ENCODE results near the gene PDE4D. TPM values are rescaled to one million over a fixed set of nuclear protein-coding genes. Genes with fewer than 3 reads are reported as not detected.

PDE4D gene
- total and polyA plus RNA-seq, 2 donors (not counting 3 experiments of a cell fraction or from before 2014, with no cell fraction given) = 34.5 to 51.2 TPM

- Histone ChIP-seq H3K9me3 (replicated peaks; ENCODE audit: control insufficient read depth, insufficient read depth, low read length) (no peaks in the 10 kb centered on the region), H3K9ac (replicated peaks; ENCODE audit: extremely low read depth, insufficient read depth, low read length) (no peak overlapping the region), H3K4me2 (ENCODE audit: insufficient read depth, low read length) (peak overlapping the region; percentile 51), H3K4me3 (replicated peaks in 1 of 3; ENCODE audit: insufficient read depth in 1 of 3, low read depth in 1 of 3, low read length in 3 of 3) (no peak overlapping the region), H3K9me1 (replicated peaks; ENCODE audit: control insufficient read depth, extremely low read depth, insufficient read depth, low read length) (no peaks in the 10 kb centered on the region), H3K27me3 (ENCODE audit: control insufficient read depth in 2 of 2, insufficient read depth in 2 of 2, low read length in 2 of 2) (no peaks in the 10 kb centered on the region), H4K20me1 (replicated peaks; ENCODE audit: control insufficient read depth, extremely low read depth, insufficient read depth, low read length) (no peaks in the 10 kb centered on the region), H3K79me2 (ENCODE audit: control insufficient read depth, insufficient read depth, low read length) (peaks cover 5% of the 10 kb centered on the region), H3K36me3 (ENCODE audit: control insufficient read depth in 2 of 2, extremely low read depth in 1 of 2, insufficient read depth in 2 of 2, low read length in 2 of 2) (no peaks in the 10 kb centered on the region), H3K4me1 (ENCODE audit: control insufficient read depth, extremely low read depth, insufficient read depth, low read length) (peaks cover 37% of the 10 kb centered on the region), H3K27ac (ENCODE audit: insufficient read depth, low read depth, low read length) (no peak overlapping the region), H2AFZ (ENCODE audit: low read depth, low read length) (no peak overlapping the region)
- FAIRE-seq (no peak), DNase-seq (ENCODE audit: low read depth, low spot score) (no peak)
- dilution Hi-C loops (cut with MboI; ENCODE audit: extremely low pct_ligation_motif_present, low sequenced_read_pairs) (no loop called here), intact Hi-C loops (cut with micrococcal nuclease) (loop anchor here (5.0 to 10.0 kb wide), 2 partner anchors 330 to 757 kb away; no protein-coding TSS in a partner anchor)
- POLR2A ChIA-PET = no interaction called here
- CTCF ChIA-PET = interaction anchor here (1.8 to 6.1 kb wide), 3 partner anchors 15 to 146 kb away, joined by 3 to 68 read pairs (median 6); no protein-coding TSS in a partner anchor
- TF ChIP-seq FOS (IDR thresholded peaks at IDR 0.05; ENCODE audit: borderline replicate concordance, insufficient read depth, low read length) (no peak), POLR2A (IDR thresholded peaks at IDR 0.05; ENCODE audit: low read depth, low read length) (no peak), CTCF (IDR thresholded peaks at IDR 0.05; ENCODE audit: extremely low read depth in 1 of 2, insufficient read depth in 1 of 2, low read depth in 1 of 2, low read length in 2 of 2) (no peak)
- BruUV-seq (replicated peaks) = no TSS peak
Measured at GRCh38 chr5:59037453-59037852, 856.1 kb downstream of the PDE4D start.

DNA sequence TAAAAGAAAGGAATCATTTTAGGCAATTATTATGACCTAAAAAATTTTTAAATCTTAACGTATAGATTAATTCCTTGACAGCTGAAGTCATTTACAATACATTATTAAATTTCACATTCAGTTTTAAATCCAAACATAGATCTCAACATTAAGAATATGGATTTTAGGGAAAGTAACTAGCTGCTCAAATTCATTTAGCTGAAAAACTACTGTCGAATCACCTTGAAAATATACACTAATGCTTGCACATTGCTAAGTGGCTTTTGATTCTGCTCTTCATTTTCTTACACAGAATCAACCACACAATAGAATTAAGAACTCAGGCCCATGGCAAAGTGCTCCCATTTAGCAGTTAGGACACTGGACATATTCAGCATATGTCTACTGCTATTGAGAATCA lies 856.5 kb downstream of the PDE4D start:
- H3K36me3 ChIP-seq (ENCODE audit: control insufficient read depth in 2 of 2, extremely low read depth in 1 of 2, insufficient read depth in 2 of 2, low read length in 2 of 2) = no peaks in the 10 kb centered on the region
- H3K79me2 ChIP-seq (ENCODE audit: control insufficient read depth, insufficient read depth, low read length) = peaks cover 5% of the 10 kb centered on the region
- no peaks in the 10 kb centered on the region for H3K9me3 ChIP-seq (replicated peaks; ENCODE audit: control insufficient read depth, insufficient read depth, low read length)
- POLR2A ChIA-PET = no interaction called here
- no peaks in the 10 kb centered on the region for H4K20me1 ChIP-seq (replicated peaks; ENCODE audit: control insufficient read depth, extremely low read depth, insufficient read depth, low read length)
- dilution Hi-C loops (cut with MboI; ENCODE audit: extremely low pct_ligation_motif_present, low sequenced_read_pairs) = no loop called here
- TSS peak; percentile 5 for BruUV-seq (replicated peaks)
- H2AFZ ChIP-seq (ENCODE audit: low read depth, low read length) = no peak overlapping the region
- H3K4me3 ChIP-seq (replicated peaks in 1 of 3; ENCODE audit: insufficient read depth in 1 of 3, low read depth in 1 of 3, low read length in 3 of 3) = no peak overlapping the region
- no peak overlapping the region for H3K27ac ChIP-seq (ENCODE audit: insufficient read depth, low read depth, low read length)
- DNase-seq (ENCODE audit: low read depth, low spot score) = no peak
- H3K9ac ChIP-seq (replicated peaks; ENCODE audit: extremely low read depth, insufficient read depth, low read length) = no peak overlapping the region
- CTCF ChIA-PET = interaction anchor here (1.2 to 6.1 kb wide), 5 partner anchors 10 to 151 kb away, joined by 3 to 68 read pairs (median 6); no protein-coding TSS in a partner anchor
- no peaks in the 10 kb centered on the region for H3K27me3 ChIP-seq (ENCODE audit: control insufficient read depth in 2 of 2, insufficient read depth in 2 of 2, low read length in 2 of 2)
- no peaks in the 10 kb centered on the region for H3K9me1 ChIP-seq (replicated peaks; ENCODE audit: control insufficient read depth, extremely low read depth, insufficient read depth, low read length)
- H3K4me2 ChIP-seq (ENCODE audit: insufficient read depth, low read length) = no peak overlapping the region
- H3K4me1 ChIP-seq (ENCODE audit: control insufficient read depth, extremely low read depth, insufficient read depth, low read length) = peaks cover 33% of the 10 kb centered on the region
- FAIRE-seq = no peak
- TF ChIP-seq, protein P1, sequence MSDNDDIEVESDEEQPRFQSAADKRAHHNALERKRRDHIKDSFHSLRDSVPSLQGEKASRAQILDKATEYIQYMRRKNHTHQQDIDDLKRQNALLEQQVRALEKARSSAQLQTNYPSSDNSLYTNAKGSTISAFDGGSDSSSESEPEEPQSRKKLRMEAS (IDR thresholded peaks at IDR 0.05; ENCODE audit: insufficient read depth, insufficient read length) = no peak
- no peak for TF ChIP-seq FOS (IDR thresholded peaks at IDR 0.05; ENCODE audit: borderline replicate concordance, insufficient read depth, low read length)
- no peak for TF ChIP-seq POLR2A (IDR thresholded peaks at IDR 0.05; ENCODE audit: low read depth, low read length)
- TF ChIP-seq MYC (IDR thresholded peaks at IDR 0.05; ENCODE audit: low read depth, low read length) = no peak
- TF ChIP-seq EZH2 (IDR thresholded peaks at IDR 0.05; ENCODE audit: borderline replicate concordance, low read depth, low read length, severe bottlenecking) = no peak
- no peak for TF ChIP-seq JUN (IDR thresholded peaks at IDR 0.05; ENCODE audit: borderline replicate concordance, insufficient read depth, insufficient read length, low read depth)
- no peak for TF ChIP-seq CTCF (IDR thresholded peaks at IDR 0.05; ENCODE audit: extremely low read depth in 1 of 2, insufficient read depth in 1 of 2, low read depth in 1 of 2, low read length in 2 of 2)
- TF ChIP-seq POLR2AphosphoS5 (IDR thresholded peaks at IDR 0.05; ENCODE audit: insufficient read depth, low read depth, low read length) = no peak
- intact Hi-C loops (cut with micrococcal nuclease) = loop anchor here (5.0 to 10.0 kb wide), 2 partner anchors 330 to 758 kb away; no protein-coding TSS in a partner anchor

All from endothelial cell of umbilical vein (primary cell).